Panc1 (cell line): Measurements from ENCODE around the gene MAP2K5. TPM values are rescaled to one million over a fixed set of nuclear protein-coding genes. Genes with fewer than 3 reads are reported as not detected.
"Not testable (repeated sequence)": the region's sequence is repeated elsewhere in the genome, so short reads cannot be mapped to it uniquely, and the experiment has no call there.

Experiments used
- ATAC-seq: fragments of 200-7000 bp; cut with Tn5 transposase; 2 replicates; pipeline ENCODE4 v1.9.1; 2020; ENCODE audit warnings: mild to moderate bottlenecking, moderate library complexity
- BruUV-seq: library from RNA; stranded (reverse); fragments of 400-500 nt; replicated peaks from 2 replicates; lab custom pipeline; 2021; lab: Mats Ljungman, UMichigan
- CTCF ChIA-PET: fragments of 300-600 bp; sonication (Branson Sonifier 250); formaldehyde crosslinking; loops from one replicate; lab custom pipeline; 2022; ENCODE audit warnings: antibody characterized with exemption; lab: Charles Lee
- POLR2A ChIA-PET: fragments of 300-600 bp; sonication (Branson Sonifier 250); formaldehyde crosslinking; loops from one replicate; lab custom pipeline; 2022; ENCODE audit warnings: antibody characterized with exemption; lab: Charles Lee
- DNase-seq: peaks from one replicate; pipeline ENCODE4 v3.0.0-alpha.2; 2010; ENCODE audit warnings: low read depth, low spot score
- H3K27ac ChIP-seq: 2 replicates; pipeline ENCODE4 v1.5.1; 2011; ENCODE audit warnings: mild to moderate bottlenecking, low read length, inconsistent platforms
- H3K27me3 ChIP-seq: fragments of 200-500 bp; sonication (Bioruptor generic); 2 replicates; pipeline ENCODE4 v1.6.0; 2014; ENCODE audit warnings: low read length, inconsistent platforms; ENCODE audit not compliant: control insufficient read depth, insufficient read depth
- H3K36me3 ChIP-seq: fragments of 200-500 bp; sonication (Bioruptor generic); 2 replicates; pipeline ENCODE4 v1.5.1; 2014; ENCODE audit warnings: inconsistent platforms, mild to moderate bottlenecking, low read length, moderate library complexity; ENCODE audit not compliant: control insufficient read depth, insufficient read depth
- H3K4me1 ChIP-seq: 2 replicates; pipeline ENCODE4 v1.5.1; 2011; ENCODE audit warnings: inconsistent platforms, mild to moderate bottlenecking, low read length, moderate library complexity; ENCODE audit not compliant: control insufficient read depth, insufficient read depth
- H3K4me3 ChIP-seq, 2 experiments: 2 replicates each; pipeline ENCODE4 v1.5.1; 2011 to 2012; ENCODE audit warnings: low read depth in 2 of 2, low read length in 2 of 2, mild to moderate bottlenecking in 2 of 2, inconsistent platforms in 1 of 2, moderate library complexity in 1 of 2
- H3K9me3 ChIP-seq: fragments of 200-500 bp; sonication (Bioruptor generic); 2 replicates; pipeline ENCODE4 v1.5.1; 2014; ENCODE audit warnings: low read depth, mild to moderate bottlenecking, inconsistent platforms, low read length, moderate library complexity; ENCODE audit not compliant: control insufficient read depth, insufficient read depth
- CTCF ChIP-seq: fragments of 450-650 bp; IDR thresholded peaks from 2 replicates; pipeline ENCODE4 v1.5.1; 2017; ENCODE audit warnings: mild to moderate bottlenecking
- POLR2AphosphoS5 ChIP-seq: IDR thresholded peaks from 2 replicates; pipeline ENCODE4 v1.6.1; 2012; ENCODE audit warnings: mild to moderate bottlenecking, low read depth, low read length, moderate library complexity
- REST ChIP-seq, 2 experiments: IDR thresholded peaks; 2 replicates each; pipeline ENCODE4 v1.6.1; 2011 to 2012; ENCODE audit warnings: low read depth in 2 of 2, control low read depth in 1 of 2, low read length in 1 of 2, mild to moderate bottlenecking in 1 of 2, moderate library complexity in 1 of 2; ENCODE audit not compliant: insufficient read depth in 1 of 2
- SIN3A ChIP-seq: IDR thresholded peaks from 2 replicates; pipeline ENCODE4 v1.6.1; 2012; ENCODE audit warnings: low read depth, mild to moderate bottlenecking, low read length, moderate library complexity, borderline replicate concordance; ENCODE audit not compliant: insufficient read depth
- TCF7L2 ChIP-seq: IDR thresholded peaks from 2 replicates; pipeline ENCODE4 v1.6.1; 2011; ENCODE audit warnings: mild to moderate bottlenecking, low read depth, low read length, inconsistent platforms
- in situ Hi-C: cut with HindIII; loops from 2 replicates; pipeline ENCODE4 v1.10.0; 2016; ENCODE audit warnings: low sequenced_read_pairs, low pct_unique_long_range_greater_than_20kb
- intact Hi-C: fragments of 100-400 bp; cut with micrococcal nuclease; formaldehyde crosslinking; loops from one replicate; pipeline ENCODE4 v1.10.0; 2022; ENCODE audit not compliant: unreplicated experiment
- total RNA-seq: library from RNA; stranded (reverse); gene quantifications from one replicate; pipeline ENCODE4 v1.2.1, GENCODE V29; 2021; ENCODE audit not compliant: unreplicated experiment

Gene MAP2K5
- total RNA-seq, 1 experiment from 2014 or later: 18.3 TPM

GRCh38 chr15:67670647-67671305, 128.3 kb downstream of the MAP2K5 start:
- H3K9me3 ChIP-seq: no peaks in the 10 kb centered on the region
- ChIA-PET POLR2A (no interaction called here), CTCF (no interaction called here)
- H3K36me3 ChIP-seq: no peaks in the 10 kb centered on the region
- in situ Hi-C loops: no loop called here
- TF ChIP-seq REST (IDR thresholded peaks at IDR 0.05; ENCODE audit: insufficient read depth in 1 of 2, low read depth in 2 of 2, low read length in 1 of 2) (no peak), TCF7L2 (no peak)
- H3K27ac ChIP-seq: no peak overlapping the region
- no peak for DNase-seq
- no TSS peak for BruUV-seq
- no peak for ATAC-seq
- H3K4me3 ChIP-seq: no peak overlapping the region
- H3K27me3 ChIP-seq: no peaks in the 10 kb centered on the region
- H3K4me1 ChIP-seq: no peaks in the 10 kb centered on the region
- intact Hi-C loops: no loop called here

- BruUV-seq, H3K36me3 ChIP-seq, H3K27me3 ChIP-seq, POLR2A ChIA-PET, DNase-seq, H3K4me1 ChIP-seq, CTCF ChIA-PET, ATAC-seq, intact Hi-C loops, H3K9me3 ChIP-seq, in situ Hi-C loops, H3K27ac ChIP-seq, H3K4me3 ChIP-seq: not testable (repeated sequence)
Observed at GRCh38 chr15:67672834-67673233, 130.3 kb downstream of the MAP2K5 start.

GRCh38 chr15:67674983-67675382, 132.5 kb downstream of the MAP2K5 start:
- no TSS peak for BruUV-seq
- intact Hi-C loops: no loop called here

More at GRCh38 chr15:67674983-67675382, 132.5 kb downstream of the MAP2K5 start:
- no peaks in the 10 kb centered on the region for H3K4me1 ChIP-seq
- H3K27ac ChIP-seq: no peak overlapping the region
- ChIA-PET POLR2A (no interaction called here), CTCF (no interaction called here)
- no peak overlapping the region for H3K4me3 ChIP-seq
- in situ Hi-C loops: no loop called here
- ATAC-seq (no peak), DNase-seq (no peak)
- H3K27me3 ChIP-seq: no peaks in the 10 kb centered on the region
- TF ChIP-seq TCF7L2 (no peak), SIN3A (no peak), CTCF (no peak), POLR2AphosphoS5 (no peak), REST (IDR thresholded peaks at IDR 0.05; ENCODE audit: insufficient read depth in 1 of 2, low read depth in 2 of 2, low read length in 1 of 2) (no peak)
- no peaks in the 10 kb centered on the region for H3K36me3 ChIP-seq
- no peaks in the 10 kb centered on the region for H3K9me3 ChIP-seq
